Stimulated activated CD4-positive, alpha-beta T cell treated with anti-CD3 and anti-CD28 coated beads, Interleukin-1b, Interleukin-23, amount 100 ng/mL, for 48 hours (primary cell): Measurements from ENCODE around the gene RGL2.
"Not testable (repeated sequence)": the region's sequence is repeated elsewhere in the genome, so short reads cannot be mapped to it uniquely, and the experiment has no call there.

ENCODE experiments used
- DNase-seq: peaks from one replicate; pipeline ENCODE4 v3.0.0-alpha.2; 2020

Gene RGL2

GRCh38 chr6:33272275-33273128 is 26.2 kb downstream of the RGL2 start:
- no peak for DNase-seq

- DNase-seq: peak; percentile 93
Measured at GRCh38 chr6:33271468-33272274, 27.1 kb downstream of the RGL2 start, which contains the start of the genes RPS18 and VPS52. Gene RPS18, plus strand, starts transcription at chr6:33272075. Its CDS starts 45 bp downstream, at chr6:33272120. Gene VPS52, minus strand, starts transcription at chr6:33271876. Its CDS starts 201 bp downstream, at chr6:33271675.

DNA sequence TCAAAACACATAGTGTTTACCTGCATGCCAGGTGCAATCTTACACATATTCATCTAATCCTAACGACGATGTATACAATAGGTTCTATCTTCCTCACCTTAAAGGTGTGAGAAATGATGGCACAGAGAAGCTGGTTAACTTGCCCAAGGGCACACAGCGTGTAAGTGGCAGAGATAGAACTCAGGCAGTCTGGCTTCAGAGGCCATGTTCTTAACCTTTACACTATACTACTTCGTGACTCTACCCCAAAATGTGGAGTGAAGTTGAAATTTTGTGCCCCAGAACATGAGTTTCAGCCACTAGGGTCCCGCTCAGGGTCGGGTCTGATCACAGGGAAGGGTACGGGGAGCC is 27.6 kb downstream of the RGL2 start:
- no peak for DNase-seq

GRCh38 chr6:33264015-33264414 is 34.7 kb downstream of the RGL2 start:
- DNase-seq: no peak

DNA sequence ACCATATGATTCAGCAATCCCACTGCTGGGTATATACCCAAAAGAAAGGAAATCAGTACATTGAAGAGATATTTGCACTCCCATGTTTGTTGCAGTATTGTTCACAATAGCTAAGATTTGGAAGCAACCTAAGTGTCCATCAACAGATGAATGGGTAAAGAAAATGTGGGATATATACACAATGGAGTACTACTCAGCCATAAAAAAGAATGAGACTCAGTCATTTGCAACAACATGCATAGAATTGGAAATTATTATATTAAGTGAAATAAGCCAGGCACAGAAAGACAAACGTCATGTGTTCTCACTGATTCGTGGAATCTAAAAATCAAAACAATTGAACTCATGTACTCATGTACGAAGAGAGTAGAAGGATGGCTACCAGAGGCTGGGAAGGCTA is 36.3 kb downstream of the RGL2 start:
- not testable (repeated sequence) for DNase-seq

GRCh38 chr6:33259032-33259431 is 39.7 kb downstream of the RGL2 start:
- DNase-seq: no peak

- DNase-seq: no peak
Measured at GRCh38 chr6:33254591-33254990, 44.2 kb downstream of the RGL2 start.

DNA sequence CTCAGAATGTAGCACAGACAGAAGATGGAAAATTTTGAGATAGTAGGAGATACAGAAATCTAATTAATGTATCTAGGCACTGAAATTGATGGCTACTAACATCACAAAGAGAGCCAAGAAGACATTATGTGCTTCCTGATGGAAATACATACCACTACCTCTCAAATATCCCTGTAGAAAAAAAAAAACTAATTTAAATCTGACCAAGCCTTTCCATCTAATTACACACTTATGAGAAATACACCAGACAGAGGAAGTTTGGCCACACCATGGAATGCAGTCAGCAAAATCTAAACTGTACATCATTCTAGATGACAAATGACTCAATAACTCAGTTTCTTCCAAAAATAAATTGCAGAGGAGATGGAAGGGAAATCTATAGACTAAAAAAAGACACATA is 46.0 kb downstream of the RGL2 start:
- no peak for DNase-seq

- no peak for DNase-seq
Measured at GRCh38 chr6:33251395-33252012, 47.2 kb downstream of the RGL2 start.

DNA sequence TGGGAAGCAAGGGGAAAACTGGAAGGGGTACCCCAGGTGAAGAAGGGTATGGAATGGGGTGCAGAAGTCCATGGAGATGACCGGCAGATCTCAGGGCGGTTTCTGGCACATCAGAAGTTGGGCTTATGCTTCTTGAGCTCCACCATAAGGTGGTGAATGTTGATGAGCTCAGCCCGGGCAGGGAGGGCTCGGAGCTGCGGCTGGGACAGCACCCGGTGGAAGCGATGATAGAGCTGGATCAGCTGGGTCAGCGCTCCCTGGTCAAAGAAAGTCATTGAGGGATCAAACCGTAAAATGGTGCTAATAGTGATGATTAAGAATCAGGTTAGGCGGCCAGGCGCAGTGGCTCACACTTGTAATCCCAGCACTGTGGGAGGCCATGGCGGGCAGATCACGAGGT is 48.0 kb downstream of the RGL2 start:
- no peak for DNase-seq

DNA sequence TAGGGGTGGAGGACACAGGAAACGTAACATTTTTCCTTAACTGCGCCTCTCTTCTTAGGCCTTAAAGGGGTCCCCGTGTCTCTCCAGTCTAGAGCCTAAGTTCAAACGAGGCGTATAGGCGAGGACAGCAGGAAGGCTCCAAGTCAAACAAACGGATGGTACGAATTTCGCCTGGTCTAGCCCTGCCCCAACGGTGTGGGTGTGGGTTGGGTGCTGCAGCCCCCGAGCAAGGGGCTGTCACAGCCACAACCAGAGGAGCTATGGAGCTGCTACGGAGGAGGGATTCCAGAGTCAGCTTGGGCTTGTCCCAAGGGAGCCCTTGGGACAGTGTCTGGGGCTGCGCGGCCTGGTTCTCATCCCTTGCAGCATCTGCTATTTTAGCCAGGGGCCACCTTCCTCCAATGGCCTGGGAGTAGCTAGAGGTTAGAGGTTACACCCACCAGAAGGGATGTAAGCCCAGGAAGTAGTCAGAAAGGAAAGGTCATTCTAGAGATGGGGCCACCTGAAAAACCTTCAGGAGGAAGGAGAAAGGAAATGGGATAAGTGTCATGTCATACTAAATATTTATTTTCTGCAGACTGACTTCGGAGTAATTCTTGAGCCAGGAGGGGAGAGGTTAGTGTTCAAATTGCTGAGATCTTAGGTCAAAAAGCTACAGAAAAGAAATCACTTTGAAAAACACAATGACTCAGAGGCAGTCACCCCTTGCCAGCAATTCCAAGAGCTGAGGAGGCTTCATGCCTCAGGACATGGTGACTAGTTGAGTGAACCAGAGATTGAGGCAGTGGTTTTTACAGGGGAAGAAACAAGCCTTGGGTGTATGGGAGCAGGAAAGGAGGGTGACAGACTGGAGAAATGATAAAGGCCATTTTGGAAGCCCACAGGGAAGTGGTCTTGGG is 48.8 kb downstream of the RGL2 start:
- DNase-seq: peak; percentile 50

DNA sequence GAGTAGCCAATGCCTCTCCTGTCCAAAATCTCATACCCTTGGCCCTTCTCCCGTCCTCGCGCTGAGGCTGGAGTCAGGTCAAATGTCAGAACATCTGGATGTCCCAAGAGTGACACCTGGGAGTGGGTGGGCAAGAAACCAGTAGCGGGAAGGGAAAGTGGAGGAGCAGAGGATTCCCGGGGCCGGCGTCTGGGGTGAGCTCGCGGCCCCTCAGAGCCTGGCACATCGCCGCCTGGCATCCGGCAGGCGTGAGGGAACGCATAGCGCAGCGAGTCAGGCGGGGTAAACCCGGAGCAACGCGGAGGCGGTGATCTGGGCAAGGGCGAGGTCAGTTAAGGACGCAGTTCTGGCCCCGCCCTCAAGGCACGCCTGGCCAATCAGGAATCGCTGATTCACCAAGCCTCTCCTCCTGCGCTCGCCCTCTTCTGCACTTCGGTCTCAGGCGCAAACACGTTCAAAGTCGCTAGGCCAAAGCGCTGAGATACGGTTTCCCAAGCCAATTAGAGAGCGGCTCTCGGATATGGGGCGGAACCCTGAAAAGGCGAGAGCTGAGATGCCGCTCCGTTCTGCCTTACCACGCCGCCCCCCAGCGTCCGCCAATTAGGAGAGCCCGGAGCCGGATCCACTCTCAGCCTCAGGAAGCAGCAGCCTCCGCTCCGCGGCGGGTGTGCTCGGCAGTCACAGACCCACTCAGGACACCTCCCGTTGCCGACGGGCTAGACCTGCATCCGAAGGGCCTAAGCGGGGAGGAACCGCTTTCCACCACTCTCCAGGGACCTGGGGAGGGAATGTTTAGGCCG is 49.6 kb downstream of the RGL2 start:
- DNase-seq: peak; percentile 97

- DNase-seq: no peak
Measured at GRCh38 chr6:33248643-33248931, 50.2 kb downstream of the RGL2 start.

- peak; percentile 90 for DNase-seq
Measured at GRCh38 chr6:33247977-33248642, 50.6 kb downstream of the RGL2 start.

DNA sequence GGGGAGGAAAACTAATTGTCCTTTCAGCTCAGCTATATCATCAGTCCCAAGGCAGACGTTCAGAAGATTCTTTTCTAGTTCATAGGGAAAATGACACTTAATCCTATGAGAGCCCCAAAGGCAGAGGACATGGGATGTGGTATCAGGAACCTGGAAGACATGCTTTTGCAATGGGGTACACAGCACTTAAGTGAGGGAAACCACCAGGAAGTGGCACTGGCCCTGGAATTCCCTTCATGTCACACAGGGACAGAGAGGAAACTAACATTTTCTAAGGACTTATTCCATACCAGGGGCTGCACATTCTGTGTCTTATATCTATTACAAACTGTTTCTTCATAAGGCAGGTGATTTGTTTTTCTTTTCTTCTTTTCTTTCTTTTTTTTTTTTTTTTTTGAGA is 55.3 kb downstream of the RGL2 start:
- no peak for DNase-seq

DNA sequence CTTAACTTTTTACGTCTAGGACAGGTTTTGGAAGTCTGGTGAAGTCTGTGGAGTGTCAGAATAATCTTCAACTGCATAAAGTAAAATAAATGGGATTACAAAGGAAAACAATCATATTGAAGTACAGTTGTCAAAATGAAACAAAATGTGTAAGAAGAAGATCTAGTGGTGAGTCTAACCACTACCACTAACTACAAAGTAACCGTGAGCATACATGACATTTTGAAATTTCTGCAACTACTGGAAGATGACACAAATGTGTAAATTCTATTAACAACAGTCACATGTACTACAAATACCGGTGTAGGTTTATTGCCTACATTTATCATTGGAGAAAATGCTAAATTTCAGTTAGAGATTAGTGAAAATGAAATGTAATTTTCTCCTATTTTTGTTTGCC is 56.8 kb downstream of the RGL2 start:
- DNase-seq: no peak
